CD8-positive, alpha-beta memory T cell (primary cell): ENCODE measurements around the gene AMH. TPM values are rescaled to one million over a fixed set of nuclear protein-coding genes. Genes with fewer than 3 reads are reported as not detected.
"Not testable (repeated sequence)": the region's sequence is repeated elsewhere in the genome, so short reads cannot be mapped to it uniquely, and the experiment has no call there.

Experiments
- CTCF ChIA-PET: fragments of 350-600 bp; sonication (Branson Sonifier 250); formaldehyde crosslinking; loops from one replicate; lab custom pipeline; 2021; ENCODE audit warnings: antibody characterized with exemption; lab: Charles Lee
- POLR2A ChIA-PET: fragments of 350-600 bp; sonication (Branson Sonifier 250); formaldehyde crosslinking; loops from one replicate; lab custom pipeline; 2021; ENCODE audit warnings: antibody characterized with exemption; lab: Charles Lee
- DNase-seq, 5 donors: peaks; one replicate each; pipeline versions ENCODE4 v3.0.0 to v3.0.0-alpha.2; 2020 to 2022; ENCODE audit warnings: mixed read lengths in 1 of 5
- H3K27ac ChIP-seq: one replicate; pipeline ENCODE4 v1.7.0; 2013; ENCODE audit warnings: low read depth, mild to moderate bottlenecking, low read length, moderate library complexity
- H3K27me3 ChIP-seq: 2 replicates; pipeline ENCODE4 v1.7.0; 2013; ENCODE audit warnings: low read length, mild to moderate bottlenecking; ENCODE audit not compliant: insufficient read depth, poor library complexity, severe bottlenecking
- H3K36me3 ChIP-seq: 2 replicates; pipeline ENCODE4 v1.7.0; 2013; ENCODE audit warnings: mild to moderate bottlenecking, low read length, moderate library complexity; ENCODE audit not compliant: insufficient read depth
- H3K4me1 ChIP-seq: 2 replicates; pipeline ENCODE4 v1.7.0; 2013; ENCODE audit warnings: mild to moderate bottlenecking, low read length, moderate library complexity; ENCODE audit not compliant: insufficient read depth
- H3K4me3 ChIP-seq: 2 replicates; pipeline ENCODE4 v1.7.0; 2013; ENCODE audit warnings: mild to moderate bottlenecking, low read length
- H3K9me3 ChIP-seq: 2 replicates; pipeline ENCODE4 v1.7.0; 2013; ENCODE audit warnings: mild to moderate bottlenecking, low read length
- H3K27ac Mint-ChIP-seq, 8 donors: one replicate each; pipeline ENCODE4 v1.8.0; 2020 to 2021; ENCODE audit warnings: mixed read lengths in 8 of 8, mild to moderate bottlenecking in 6 of 8, inconsistent platforms in 3 of 8, moderate library complexity in 3 of 8
- H3K27me3 Mint-ChIP-seq, 2 donors: one replicate each; pipeline ENCODE4 v1.8.0; 2020 to 2021; ENCODE audit warnings: mixed read lengths in 2 of 2, mild to moderate bottlenecking in 1 of 2, moderate library complexity in 1 of 2
- H3K36me3 Mint-ChIP-seq, 3 donors: one replicate each; pipeline ENCODE4 v1.8.0; 2020 to 2021; ENCODE audit warnings: mixed read lengths in 3 of 3, inconsistent platforms in 1 of 3, mild to moderate bottlenecking in 1 of 3
- H3K4me1 Mint-ChIP-seq, 3 donors: one replicate each; pipeline ENCODE4 v1.8.0; 2020 to 2021; ENCODE audit warnings: mixed read lengths in 3 of 3, inconsistent platforms in 1 of 3, mild to moderate bottlenecking in 1 of 3
- H3K4me3 Mint-ChIP-seq, 7 donors: one replicate each; pipeline ENCODE4 v1.8.0; 2020 to 2021; ENCODE audit warnings: mixed read lengths in 7 of 7, mild to moderate bottlenecking in 6 of 7, moderate library complexity in 4 of 7, inconsistent platforms in 2 of 7
- H3K9me3 Mint-ChIP-seq, 5 donors: one replicate each; pipeline ENCODE4 v1.8.0; 2020 to 2022; ENCODE audit warnings: mixed read lengths in 5 of 5, mild to moderate bottlenecking in 3 of 5, moderate library complexity in 2 of 5, inconsistent platforms in 1 of 5
- polyA plus RNA-seq: library from polyadenylated mRNA; unstranded; fragments of 300-500 nt; fragmentation: Illumina TruSeq; gene quantifications from one replicate; pipeline ENCODE4 v1.2.3, GENCODE V29; 2021
- total RNA-seq, 2 experiments: library from RNA; stranded (reverse); gene quantifications; one replicate each; pipeline ENCODE4 v1.2.3, GENCODE V29; 2021

Gene AMH
- total and polyA plus RNA-seq, 3 experiments from 2014 or later: 5.9 to 7.4 TPM; not detected in 1

DNA sequence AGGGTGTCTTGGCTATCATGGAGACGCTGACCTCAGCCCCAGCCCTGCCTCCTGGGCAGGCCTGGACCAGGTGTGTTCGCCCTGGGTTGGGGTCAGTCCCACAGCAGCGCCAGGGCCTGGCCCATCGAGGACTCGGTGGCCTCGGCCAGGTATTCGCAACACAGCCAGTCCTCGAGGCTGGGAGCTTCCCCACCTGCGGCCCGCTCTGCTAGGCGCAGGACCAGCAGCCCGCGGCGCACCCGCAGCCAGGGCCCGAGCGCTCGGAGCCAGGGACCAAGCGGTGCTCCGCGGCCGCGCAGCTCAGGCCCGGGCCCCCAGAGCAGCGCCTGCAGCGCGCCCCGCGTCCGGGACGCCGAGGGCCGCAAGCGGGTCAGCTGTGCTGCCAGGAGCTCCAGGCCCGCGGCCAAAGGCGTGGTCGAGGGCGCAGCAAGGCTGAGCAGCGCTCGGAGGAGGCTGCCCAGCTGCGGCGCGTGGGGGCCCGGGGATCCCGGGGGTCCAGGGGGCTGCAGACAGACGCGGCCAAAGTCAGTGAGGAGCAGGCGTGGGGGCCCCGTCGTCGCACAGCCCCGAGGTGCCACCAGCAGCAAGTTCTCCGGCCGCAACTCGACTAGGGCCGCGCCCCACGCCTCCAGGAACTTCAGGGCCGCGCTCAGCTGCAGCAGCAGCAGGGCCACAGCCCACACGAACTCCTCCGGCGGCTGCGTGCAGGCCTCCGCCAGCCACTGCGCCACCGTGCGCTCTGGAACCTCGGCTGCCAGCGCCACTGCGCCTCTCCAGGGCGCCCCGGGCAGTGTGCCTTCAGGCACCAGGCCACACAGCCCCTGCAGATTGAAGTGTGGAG is 26.7 kb downstream of the AMH start:
- Mint-ChIP-seq H3K36me3 (peaks cover 0 to 45% (median 9%) of the 10 kb centered on the region in 3 donors), H3K4me3 (no peak overlapping the region), H3K9me3 (no peaks in the 10 kb centered on the region), H3K27ac (no peak overlapping the region), H3K4me1 (peaks cover 27 to 43% (median 31%) of the 10 kb centered on the region in 3 donors), H3K27me3 (peaks cover 0 to 4% of the 10 kb centered on the region in 2 donors)
- H3K36me3 ChIP-seq: peaks cover 13% of the 10 kb centered on the region
- no peak overlapping the region for H3K4me3 ChIP-seq
- no peak overlapping the region for H3K27ac ChIP-seq
- peaks cover 36% of the 10 kb centered on the region for H3K4me1 ChIP-seq
- ChIA-PET POLR2A (interaction anchor here (0.9 to 7.8 kb wide), 5 partner anchors 7 to 118 kb away, joined by 4 to 67 read pairs (median 7); partner anchors contain the start of genes PEAK3 and SF3A2), CTCF (interaction anchor here (1.1 to 6.8 kb wide), 13 partner anchors 9 to 133 kb away, joined by 3 to 70 read pairs (median 12); partner anchors contain the start of genes PEAK3, PLEKHJ1 and SF3A2)
- no peaks in the 10 kb centered on the region for H3K27me3 ChIP-seq
- H3K9me3 ChIP-seq: no peaks in the 10 kb centered on the region
- DNase-seq: no peak

DNA sequence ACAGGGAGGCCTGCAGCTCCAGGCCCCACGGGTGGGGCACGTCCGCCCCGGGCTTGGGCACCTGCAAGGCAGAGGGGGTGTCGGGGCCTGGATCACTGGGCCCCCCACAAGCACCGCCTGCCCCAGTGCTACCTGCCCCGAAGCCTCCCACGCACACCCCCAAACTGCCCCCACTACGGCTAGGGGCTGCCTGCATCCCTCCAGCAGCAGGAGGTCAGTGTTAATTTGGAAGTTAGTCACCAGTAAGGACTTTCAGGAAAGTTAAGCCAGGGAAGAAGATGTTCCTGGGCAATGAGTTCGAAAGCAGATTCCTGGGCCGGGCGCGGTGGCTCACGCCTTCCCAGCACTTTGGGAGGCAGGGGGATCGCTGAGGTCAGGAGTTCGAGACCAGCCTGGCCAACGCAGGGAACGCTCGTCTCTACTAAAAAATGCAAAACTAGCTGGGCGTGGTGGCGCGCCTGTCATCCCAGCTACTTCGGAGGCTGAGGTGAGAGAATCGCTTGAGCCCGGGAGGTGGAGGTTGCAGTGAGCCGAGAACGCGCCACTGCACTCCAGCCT is 27.4 kb downstream of the AMH start:
- ChIA-PET POLR2A (interaction anchor here (1.0 to 2.2 kb wide), 2 partner anchors 13 to 117 kb away, joined by 4 to 11 read pairs; no protein-coding TSS in a partner anchor), CTCF (interaction anchor here (1.2 to 6.8 kb wide), 4 partner anchors 13 to 335 kb away, joined by 3 to 70 read pairs (median 8); partner anchors contain the start of genes PLEKHJ1 and SF3A2)
- Mint-ChIP-seq H3K27ac (peak overlapping the region in 2 of 8 donors; percentile 11 to 83), H3K4me1 (peaks cover 25 to 42% (median 29%) of the 10 kb centered on the region in 3 donors), H3K4me3 (no peak overlapping the region), H3K27me3 (peaks cover 0 to 3% of the 10 kb centered on the region in 2 donors), H3K9me3 (no peaks in the 10 kb centered on the region), H3K36me3 (peaks cover 0 to 40% (median 8%) of the 10 kb centered on the region in 3 donors)
- Histone ChIP-seq H3K9me3 (no peaks in the 10 kb centered on the region), H3K27me3 (no peaks in the 10 kb centered on the region), H3K4me1 (peaks cover 33% of the 10 kb centered on the region), H3K36me3 (peaks cover 10% of the 10 kb centered on the region), H3K27ac (no peak overlapping the region), H3K4me3 (no peak overlapping the region)
- no peak for DNase-seq

DNA sequence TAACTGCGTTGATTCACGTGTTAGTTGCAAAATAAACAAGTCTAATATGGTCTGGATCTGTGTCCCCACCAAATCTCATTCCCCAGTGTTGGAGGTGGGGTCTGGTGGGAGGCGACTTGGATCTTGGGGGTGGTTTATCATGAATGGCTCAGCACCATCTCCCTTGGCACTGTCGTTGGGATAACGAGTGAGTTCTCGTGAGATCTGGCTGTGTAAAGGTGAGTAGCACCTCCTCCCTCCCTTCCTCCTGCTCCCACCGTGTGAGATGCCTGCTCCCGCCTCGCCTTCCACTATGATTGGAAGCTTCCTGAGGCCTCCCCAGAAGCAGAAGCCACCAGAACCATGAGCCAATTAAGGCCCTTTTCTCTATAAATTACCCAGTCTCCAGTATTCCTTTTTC is 28.0 kb downstream of the AMH start:
- H3K27ac ChIP-seq: no peak overlapping the region
- Mint-ChIP-seq H3K4me1 (peaks cover 24 to 42% (median 28%) of the 10 kb centered on the region in 3 donors), H3K4me3 (peak overlapping the region in 3 of 7 donors; percentile 41 to 80 (median 75)), H3K27ac (peak overlapping the region in 3 of 8 donors; percentile 43 to 83 (median 63)), H3K27me3 (no peaks in the 10 kb centered on the region), H3K36me3 (peaks cover 0 to 34% (median 4%) of the 10 kb centered on the region in 3 donors), H3K9me3 (no peaks in the 10 kb centered on the region)
- H3K36me3 ChIP-seq: peaks cover 6% of the 10 kb centered on the region
- H3K4me1 ChIP-seq: peaks cover 33% of the 10 kb centered on the region
- ChIA-PET CTCF (interaction anchor here (0.8 to 1.6 kb wide), 4 partner anchors 9 to 334 kb away, joined by 3 to 4 read pairs (median 3); no protein-coding TSS in a partner anchor), POLR2A (interaction anchor here (2.2 kb wide), 1 partner anchor 12 kb away, joined by 11 read pairs; no protein-coding TSS in a partner anchor)
- DNase-seq: no peak
- no peaks in the 10 kb centered on the region for H3K27me3 ChIP-seq
- H3K9me3 ChIP-seq: no peaks in the 10 kb centered on the region
- H3K4me3 ChIP-seq: no peak overlapping the region

DNA sequence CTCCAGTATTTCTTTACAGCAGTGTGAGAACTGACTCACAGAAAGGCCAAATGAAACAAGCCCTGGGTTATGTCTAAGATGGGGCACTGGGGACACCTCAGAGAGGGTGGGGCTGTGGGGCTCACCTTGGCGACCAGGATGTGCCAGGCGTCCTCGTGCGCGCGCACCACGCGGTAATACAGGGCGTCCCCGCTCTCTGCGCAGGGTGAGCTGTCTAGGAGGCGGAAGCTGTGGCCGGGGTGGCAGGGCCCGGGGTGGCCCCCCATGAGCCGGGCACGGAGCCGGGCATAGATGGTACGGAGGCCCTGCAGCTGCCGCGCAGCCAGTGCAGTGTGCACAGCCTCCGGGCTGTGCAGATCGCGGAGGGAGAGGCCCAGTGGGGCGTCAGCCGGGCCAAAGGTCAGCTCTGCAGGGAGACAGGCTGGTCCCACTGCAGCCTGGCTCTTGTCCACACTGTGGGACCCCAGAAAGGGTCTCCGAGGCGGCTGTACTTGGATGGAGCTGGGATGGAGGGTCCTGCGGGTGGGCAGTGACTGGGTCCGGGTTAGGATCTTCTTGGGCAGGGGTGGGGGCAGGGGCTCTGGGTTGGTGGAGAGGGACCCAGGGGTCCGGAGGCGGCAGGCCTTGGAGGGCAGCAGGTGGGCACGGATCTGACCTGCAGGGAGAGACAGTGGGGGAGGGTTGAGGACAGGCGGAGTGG is 29.5 kb downstream of the AMH start:
- H3K4me1 Mint-ChIP-seq: peaks cover 24 to 37% (median 27%) of the 10 kb centered on the region in 3 donors
- DNase-seq: no peak
- H3K27me3 Mint-ChIP-seq: no peaks in the 10 kb centered on the region
- ChIA-PET CTCF (interaction anchor here (1.1 to 1.5 kb wide), 2 partner anchors 10 to 39 kb away, joined by 3 to 5 read pairs; no protein-coding TSS in a partner anchor), POLR2A (no interaction called here)
- Histone ChIP-seq H3K4me1 (peaks cover 27% of the 10 kb centered on the region), H3K27ac (no peak overlapping the region), H3K36me3 (no peaks in the 10 kb centered on the region), H3K9me3 (no peaks in the 10 kb centered on the region), H3K27me3 (no peaks in the 10 kb centered on the region), H3K4me3 (no peak overlapping the region)
- peak overlapping the region in 2 of 7 donors; percentile 30 to 65 for H3K4me3 Mint-ChIP-seq
- H3K27ac Mint-ChIP-seq: peak overlapping the region in 2 of 8 donors; percentile 36 to 47
- H3K9me3 Mint-ChIP-seq: no peaks in the 10 kb centered on the region
- peaks cover 0 to 21% (median 2%) of the 10 kb centered on the region in 3 donors for H3K36me3 Mint-ChIP-seq

DNA sequence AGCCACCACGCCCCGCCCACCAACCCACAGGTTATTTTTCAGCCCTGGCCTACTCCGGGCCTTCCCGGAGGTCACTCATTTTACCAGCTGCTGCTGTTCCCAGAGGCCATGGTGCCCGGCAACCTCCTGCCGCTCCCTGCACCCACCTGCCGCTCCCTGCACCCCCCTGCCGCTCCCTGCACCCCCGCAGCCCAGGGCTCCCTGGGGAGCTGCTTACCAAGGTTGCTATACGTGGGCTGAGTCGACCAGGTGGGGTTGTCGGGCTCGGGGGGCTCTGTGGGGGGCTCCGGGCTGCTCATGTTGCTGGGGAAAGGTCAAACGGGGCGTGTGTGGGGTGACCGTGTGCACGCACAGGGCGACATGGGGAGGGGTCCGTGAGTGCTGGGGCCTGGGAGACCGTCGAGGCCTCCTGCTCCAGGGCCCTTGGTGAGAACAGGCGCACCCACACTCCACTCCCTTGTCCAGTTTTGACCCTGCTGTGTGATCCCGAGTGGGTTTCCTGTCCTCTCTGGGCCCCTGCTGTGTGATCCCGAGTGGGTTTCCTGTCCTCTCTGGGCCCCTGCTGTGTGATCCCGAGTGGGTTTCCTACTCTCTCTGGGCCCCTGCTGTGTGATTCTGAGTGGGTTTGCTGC is 31.6 kb downstream of the AMH start:
- no peaks in the 10 kb centered on the region for H3K27me3 Mint-ChIP-seq
- DNase-seq: no peak
- H3K4me3 Mint-ChIP-seq: no peak overlapping the region
- Histone ChIP-seq H3K27me3 (no peaks in the 10 kb centered on the region), H3K27ac (no peak overlapping the region), H3K36me3 (no peaks in the 10 kb centered on the region), H3K4me3 (no peak overlapping the region), H3K9me3 (no peaks in the 10 kb centered on the region), H3K4me1 (peaks cover 15% of the 10 kb centered on the region)
- H3K9me3 Mint-ChIP-seq: no peaks in the 10 kb centered on the region
- POLR2A ChIA-PET: interaction anchor here (0.9 kb wide), 1 partner anchor 43 kb away, joined by 3 read pairs; no protein-coding TSS in a partner anchor
- CTCF ChIA-PET: no interaction called here
- peaks cover 0 to 7% (median 2%) of the 10 kb centered on the region in 3 donors for H3K36me3 Mint-ChIP-seq
- peaks cover 12 to 24% (median 14%) of the 10 kb centered on the region in 3 donors for H3K4me1 Mint-ChIP-seq
- H3K27ac Mint-ChIP-seq: no peak overlapping the region

DNA sequence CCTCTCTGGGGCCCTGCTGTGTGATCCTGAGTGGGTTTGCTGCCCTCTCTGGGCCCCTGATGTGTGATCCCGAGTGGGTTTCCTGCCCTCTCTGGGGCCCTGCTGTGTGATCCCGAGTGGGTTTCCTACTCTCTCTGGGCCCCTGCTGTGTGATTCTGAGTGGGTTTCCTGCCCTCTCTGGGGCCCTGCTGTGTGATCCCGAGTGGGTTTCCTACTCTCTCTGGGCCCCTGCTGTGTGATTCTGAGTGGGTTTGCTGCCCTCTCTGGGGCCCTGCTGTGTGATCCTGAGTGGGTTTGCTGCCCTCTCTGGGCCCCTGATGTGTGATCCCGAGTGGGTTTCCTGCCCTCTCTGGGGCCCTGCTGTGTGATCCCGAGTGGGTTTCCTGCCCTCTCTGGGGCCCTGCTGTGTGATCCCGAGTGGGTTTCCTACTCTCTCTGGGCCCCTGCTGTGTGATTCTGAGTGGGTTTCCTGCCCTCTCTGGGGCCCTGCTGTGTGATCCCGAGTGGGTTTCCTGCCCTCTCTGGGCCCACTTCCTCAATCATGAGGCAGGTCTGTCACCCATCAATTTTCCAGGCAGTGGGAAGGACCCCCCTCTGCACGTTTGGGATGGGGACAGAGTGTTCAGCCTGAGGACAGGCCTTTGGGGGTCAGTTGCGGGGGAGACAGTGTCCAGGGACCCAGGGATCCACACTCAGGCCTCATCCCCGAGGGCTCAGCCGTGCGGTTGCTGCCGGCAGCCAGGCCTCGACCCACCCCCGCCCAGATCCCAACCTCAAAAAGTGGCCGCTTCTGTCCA is 32.3 kb downstream of the AMH start:
- H3K9me3 ChIP-seq, H3K36me3 Mint-ChIP-seq, CTCF ChIA-PET, H3K9me3 Mint-ChIP-seq, DNase-seq, H3K36me3 ChIP-seq, H3K27me3 ChIP-seq, H3K27me3 Mint-ChIP-seq: not testable (repeated sequence)
- H3K4me3 Mint-ChIP-seq: peak overlapping the region in 6 of 7 donors; percentile 44 to 68 (median 64)
- POLR2A ChIA-PET: interaction anchor here (1.0 to 1.4 kb wide), 2 partner anchors 9 kb away, joined by 3 to 4 read pairs; no protein-coding TSS in a partner anchor
- H3K4me1 Mint-ChIP-seq: peaks cover 12 to 24% (median 14%) of the 10 kb centered on the region in 3 donors
- Histone ChIP-seq H3K27ac (peak overlapping the region; percentile 16), H3K4me3 (peak overlapping the region; percentile 22), H3K4me1 (peaks cover 15% of the 10 kb centered on the region)
- H3K27ac Mint-ChIP-seq: peak overlapping the region in 4 of 8 donors; percentile 4 to 83 (median 70)
